ENCODE data around the gene CASP8. TPM values are rescaled to one million over a fixed set of nuclear protein-coding genes. Genes with fewer than 3 reads are reported as not detected.

CASP8 gene
- total RNA-seq, 4 donors from 2014 or later: 4.9 to 17.9 (median 5.3) TPM

GRCh38 chr2:201264472-201265173, 4.3 kb downstream of the CASP8 start:
- Histone ChIP-seq H3K9me3 (no peaks in the 10 kb centered on the region), H3K36me3 (peaks cover 0 to 30% (median 12%) of the 10 kb centered on the region in 4 donors), H3K4me1 (peaks cover 0 to 18% (median 16%) of the 10 kb centered on the region in 4 donors), H3K4me3 (no peak overlapping the region), H3K27ac (replicated peaks in 1 of 4) (no peak overlapping the region), H3K27me3 (no peaks in the 10 kb centered on the region)
- 81% methylated on average over 7 of the region's 7 CpGs for WGBS
- DNase-seq (ENCODE audit: extremely low spot score): peak; percentile 8
- intact Hi-C loops (cut with DNase I): no loop called here
- TF ChIP-seq EP300 (IDR thresholded peaks at IDR 0.05) (no peak), POLR2A (IDR thresholded peaks at IDR 0.05; ENCODE audit: low read depth) (no peak), POLR2AphosphoS5 (IDR thresholded peaks at IDR 0.05) (no peak), CTCF (IDR thresholded peaks at IDR 0.05) (no peak)

GRCh38 chr2:201266629-201267028, 6.3 kb downstream of the CASP8 start:
- intact Hi-C loops (cut with DNase I): no loop called here
- H3K36me3 ChIP-seq: peaks cover 0 to 43% (median 14%) of the 10 kb centered on the region in 4 donors
- 95% methylated on average over 2 of the region's 2 CpGs for WGBS

DNA sequence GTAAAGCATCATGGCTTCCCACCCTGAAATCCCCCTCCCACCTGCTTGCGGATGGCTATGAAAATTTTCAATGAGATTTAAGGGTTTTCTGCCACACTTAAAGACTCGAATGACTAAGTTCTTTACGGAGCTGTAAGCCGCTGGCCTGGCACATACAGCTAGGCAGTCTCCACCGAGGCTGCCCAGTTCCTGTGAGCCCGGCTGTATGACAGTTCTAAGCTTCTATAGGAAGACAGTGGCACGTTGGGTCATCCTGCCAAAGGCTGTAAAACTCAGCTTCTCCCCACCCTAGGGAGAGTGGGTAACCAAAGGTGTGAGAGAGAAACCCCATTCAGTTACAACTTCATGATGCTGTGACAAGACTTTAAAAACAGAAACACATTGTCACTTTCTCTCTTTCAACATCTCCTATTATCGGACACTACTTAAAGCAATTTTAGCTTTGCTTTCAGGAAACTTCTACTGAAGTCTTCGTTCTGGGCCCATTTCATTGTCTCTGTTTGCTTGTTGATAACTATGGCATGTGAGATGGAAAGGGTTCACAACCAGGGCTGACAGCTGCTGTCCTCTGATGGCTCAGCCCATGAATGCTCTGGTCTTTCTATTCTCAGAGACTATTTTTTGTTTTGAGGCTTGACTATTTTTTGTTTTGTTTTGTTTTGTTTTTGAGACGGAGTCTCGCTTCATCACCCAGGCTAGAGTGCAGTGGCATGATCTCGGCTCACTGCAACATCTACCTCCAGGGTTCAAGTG, 7.1 kb downstream of the CASP8 start:
- no peaks in the 10 kb centered on the region for H3K27me3 ChIP-seq
- peak; percentile 21 for DNase-seq (ENCODE audit: extremely low spot score)
- WGBS: 86% methylated on average over 12 of the region's 12 CpGs
- TF ChIP-seq POLR2A (IDR thresholded peaks at IDR 0.05; ENCODE audit: low read depth) (no peak), CTCF (IDR thresholded peaks at IDR 0.05) (no peak), POLR2AphosphoS5 (IDR thresholded peaks at IDR 0.05) (no peak), EP300 (IDR thresholded peaks at IDR 0.05) (no peak)
- no peaks in the 10 kb centered on the region for H3K9me3 ChIP-seq
- intact Hi-C loops (cut with DNase I): no loop called here
- peaks cover 3 to 51% (median 18%) of the 10 kb centered on the region in 4 donors for H3K36me3 ChIP-seq
- H3K4me3 ChIP-seq: no peak overlapping the region
- H3K27ac ChIP-seq (replicated peaks in 1 of 4): no peak overlapping the region
- H3K4me1 ChIP-seq: no peaks in the 10 kb centered on the region

More at GRCh38 chr2:201266629-201267028, 6.3 kb downstream of the CASP8 start:
- TF ChIP-seq POLR2AphosphoS5 (IDR thresholded peaks at IDR 0.05) (no peak), POLR2A (IDR thresholded peaks at IDR 0.05; ENCODE audit: low read depth) (no peak), EP300 (IDR thresholded peaks at IDR 0.05) (no peak), CTCF (IDR thresholded peaks at IDR 0.05) (no peak)
- Histone ChIP-seq H3K9me3 (no peaks in the 10 kb centered on the region), H3K27me3 (no peaks in the 10 kb centered on the region), H3K27ac (replicated peaks in 1 of 4) (no peak overlapping the region), H3K4me1 (peaks cover 0 to 4% (median 1%) of the 10 kb centered on the region in 4 donors), H3K4me3 (no peak overlapping the region)
- DNase-seq (ENCODE audit: extremely low spot score): no peak

- Histone ChIP-seq H3K27me3 (no peaks in the 10 kb centered on the region), H3K9me3 (no peaks in the 10 kb centered on the region), H3K27ac (replicated peaks in 1 of 4) (no peak overlapping the region), H3K36me3 (peaks cover 9 to 74% (median 35%) of the 10 kb centered on the region in 4 donors), H3K4me3 (no peak overlapping the region), H3K4me1 (no peaks in the 10 kb centered on the region)
- whole genome bisulfite sequencing: 96% methylated on average over 2 of the region's 2 CpGs
- no peak for DNase-seq (ENCODE audit: extremely low spot score)
- intact Hi-C loops (cut with DNase I): no loop called here
- no peak for TF ChIP-seq POLR2AphosphoS5 (IDR thresholded peaks at IDR 0.05)
- TF ChIP-seq CTCF (IDR thresholded peaks at IDR 0.05): no peak
Observed at GRCh38 chr2:201269764-201270163, 9.4 kb downstream of the CASP8 start.
